Measurements from ENCODE around the gene OR51B5. TPM values are rescaled to one million over a fixed set of nuclear protein-coding genes. Genes with fewer than 3 reads are reported as not detected.

Gene OR51B5, protein sequence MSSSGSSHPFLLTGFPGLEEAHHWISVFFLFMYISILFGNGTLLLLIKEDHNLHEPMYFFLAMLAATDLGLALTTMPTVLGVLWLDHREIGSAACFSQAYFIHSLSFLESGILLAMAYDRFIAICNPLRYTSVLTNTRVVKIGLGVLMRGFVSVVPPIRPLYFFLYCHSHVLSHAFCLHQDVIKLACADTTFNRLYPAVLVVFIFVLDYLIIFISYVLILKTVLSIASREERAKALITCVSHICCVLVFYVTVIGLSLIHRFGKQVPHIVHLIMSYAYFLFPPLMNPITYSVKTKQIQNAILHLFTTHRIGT
- total RNA-seq = not detected

- no peak for DNase-seq (ENCODE audit: extremely low spot score)
- 78% methylated on average over 6 of the region's 6 CpGs for WGBS
- H3K9me3 ChIP-seq = no peaks in the 10 kb centered on the region
- TF ChIP-seq EP300 (IDR thresholded peaks at IDR 0.05) = no peak
- TF ChIP-seq, protein P1, sequence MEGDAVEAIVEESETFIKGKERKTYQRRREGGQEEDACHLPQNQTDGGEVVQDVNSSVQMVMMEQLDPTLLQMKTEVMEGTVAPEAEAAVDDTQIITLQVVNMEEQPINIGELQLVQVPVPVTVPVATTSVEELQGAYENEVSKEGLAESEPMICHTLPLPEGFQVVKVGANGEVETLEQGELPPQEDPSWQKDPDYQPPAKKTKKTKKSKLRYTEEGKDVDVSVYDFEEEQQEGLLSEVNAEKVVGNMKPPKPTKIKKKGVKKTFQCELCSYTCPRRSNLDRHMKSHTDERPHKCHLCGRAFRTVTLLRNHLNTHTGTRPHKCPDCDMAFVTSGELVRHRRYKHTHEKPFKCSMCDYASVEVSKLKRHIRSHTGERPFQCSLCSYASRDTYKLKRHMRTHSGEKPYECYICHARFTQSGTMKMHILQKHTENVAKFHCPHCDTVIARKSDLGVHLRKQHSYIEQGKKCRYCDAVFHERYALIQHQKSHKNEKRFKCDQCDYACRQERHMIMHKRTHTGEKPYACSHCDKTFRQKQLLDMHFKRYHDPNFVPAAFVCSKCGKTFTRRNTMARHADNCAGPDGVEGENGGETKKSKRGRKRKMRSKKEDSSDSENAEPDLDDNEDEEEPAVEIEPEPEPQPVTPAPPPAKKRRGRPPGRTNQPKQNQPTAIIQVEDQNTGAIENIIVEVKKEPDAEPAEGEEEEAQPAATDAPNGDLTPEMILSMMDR (IDR thresholded peaks at IDR 0.05) = no peak
- no peak for TF ChIP-seq POLR2AphosphoS5 (IDR thresholded peaks at IDR 0.05)
- TF ChIP-seq POLR2A (IDR thresholded peaks at IDR 0.05; ENCODE audit: low read depth) = no peak
- no peak within 1 kb of the TSS for H3K27ac ChIP-seq (replicated peaks in 1 of 4)
- no peaks in the 10 kb centered on the region for H3K4me1 ChIP-seq
- no peak within 1 kb of the TSS for H3K4me3 ChIP-seq
- intact Hi-C loops (cut with DNase I) = no loop called here
- H3K27me3 ChIP-seq = no peaks in the 10 kb centered on the region
- no peaks in the 10 kb centered on the region for H3K36me3 ChIP-seq
Observed at GRCh38 chr11:5343474-5344335, at the start of gene OR51B5. OR51B5 (minus strand) TSS chr11:5343524; CDS start chr11:5343524, 0 bp downstream.

DNA sequence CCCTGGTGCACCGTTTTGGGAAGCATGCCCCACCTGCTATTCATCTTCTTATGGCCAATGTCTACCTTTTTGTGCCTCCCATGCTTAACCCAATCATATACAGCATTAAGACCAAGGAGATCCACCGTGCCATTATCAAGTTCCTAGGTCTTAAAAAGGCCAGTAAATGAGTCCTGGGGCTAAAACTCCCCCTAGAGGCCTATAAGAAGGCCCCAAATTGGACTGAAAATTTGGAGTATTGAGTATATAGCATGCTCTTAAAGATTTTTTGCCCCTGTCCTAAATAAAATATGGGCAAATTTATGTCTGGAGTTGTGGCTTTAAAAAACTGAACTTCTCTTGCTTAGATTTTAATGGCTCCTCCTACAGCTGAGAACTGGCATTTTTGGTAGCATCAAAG lies 46.9 kb upstream of the OR51B5 start:
- no peaks in the 10 kb centered on the region for H3K36me3 ChIP-seq
- H3K27ac ChIP-seq (replicated peaks in 1 of 4) = no peak overlapping the region
- H3K4me3 ChIP-seq = no peak overlapping the region
- no peak for DNase-seq (ENCODE audit: extremely low spot score)
- no peak for TF ChIP-seq POLR2A (IDR thresholded peaks at IDR 0.05; ENCODE audit: low read depth)
- no peak for TF ChIP-seq POLR2AphosphoS5 (IDR thresholded peaks at IDR 0.05)
- H3K4me1 ChIP-seq = no peaks in the 10 kb centered on the region
- intact Hi-C loops (cut with DNase I) = no loop called here
- H3K9me3 ChIP-seq = no peaks in the 10 kb centered on the region
- whole genome bisulfite sequencing = 78% methylated on average over 2 of the region's 2 CpGs
- H3K27me3 ChIP-seq = no peaks in the 10 kb centered on the region

DNA sequence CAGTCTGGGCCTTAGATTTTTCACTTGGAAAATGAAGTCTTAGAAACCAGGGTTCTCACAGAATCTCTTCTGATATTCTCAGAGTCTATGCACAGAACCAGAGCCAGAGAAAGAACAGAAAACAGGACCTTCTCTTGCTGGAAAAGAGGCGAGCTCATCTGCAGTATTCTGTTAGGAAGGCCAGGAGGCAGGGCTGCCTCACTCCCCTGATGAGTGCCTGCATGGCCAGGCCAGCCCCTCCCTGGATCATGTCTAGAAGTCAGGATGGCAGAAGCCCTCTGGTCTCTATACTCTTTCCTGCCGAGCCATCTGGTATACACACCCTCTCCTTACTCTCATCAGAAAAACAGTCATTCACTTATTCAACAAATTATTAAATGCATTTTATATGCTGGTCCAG lies 41.0 kb upstream of the OR51B5 start:
- TF ChIP-seq, protein P1 (IDR thresholded peaks at IDR 0.05) = no peak
- TF ChIP-seq POLR2AphosphoS5 (IDR thresholded peaks at IDR 0.05) = no peak
- TF ChIP-seq POLR2A (IDR thresholded peaks at IDR 0.05; ENCODE audit: low read depth) = no peak
- TF ChIP-seq EP300 (IDR thresholded peaks at IDR 0.05) = no peak
- 66% methylated on average over 2 of the region's 2 CpGs for WGBS
- H3K4me1 ChIP-seq = no peaks in the 10 kb centered on the region

GRCh38 chr11:5383576-5383975 lies 40.3 kb upstream of the OR51B5 start, which contains the start of gene OR51M1:
OR51M1 (plus strand) TSS chr11:5383812; CDS start chr11:5389399, 5,587 bp downstream.
- H3K27me3 ChIP-seq = no peaks in the 10 kb centered on the region
- no peaks in the 10 kb centered on the region for H3K9me3 ChIP-seq
- no peaks in the 10 kb centered on the region for H3K36me3 ChIP-seq
- TF ChIP-seq POLR2A (IDR thresholded peaks at IDR 0.05; ENCODE audit: low read depth) (no peak), EP300 (IDR thresholded peaks at IDR 0.05) (no peak), POLR2AphosphoS5 (IDR thresholded peaks at IDR 0.05) (no peak)
- TF ChIP-seq, protein P1 (IDR thresholded peaks at IDR 0.05) = no peak
- no peak within 1 kb of the TSS for H3K4me3 ChIP-seq
- no peaks in the 10 kb centered on the region for H3K4me1 ChIP-seq
- intact Hi-C loops (cut with DNase I) = loop anchor here (10.0 kb wide), 1 partner anchor 259 kb away; no protein-coding TSS in a partner anchor
- DNase-seq (ENCODE audit: extremely low spot score) = no peak
- 59% methylated on average over 1 of the region's 1 CpG for WGBS
- H3K27ac ChIP-seq (replicated peaks in 1 of 4) = no peak within 1 kb of the TSS

More for the DNA sequence above, 41.0 kb upstream of the OR51B5 start:
- Histone ChIP-seq H3K4me3 (no peak overlapping the region), H3K36me3 (no peaks in the 10 kb centered on the region), H3K27me3 (no peaks in the 10 kb centered on the region), H3K27ac (replicated peaks in 1 of 4) (no peak overlapping the region), H3K9me3 (no peaks in the 10 kb centered on the region)
- intact Hi-C loops (cut with DNase I) = loop anchor here (10.0 kb wide), 1 partner anchor 260 kb away; no protein-coding TSS in a partner anchor
- DNase-seq (ENCODE audit: extremely low spot score) = no peak
